ENCODE measurements around the gene HNRNPAB.

Gene HNRNPAB

DNA sequence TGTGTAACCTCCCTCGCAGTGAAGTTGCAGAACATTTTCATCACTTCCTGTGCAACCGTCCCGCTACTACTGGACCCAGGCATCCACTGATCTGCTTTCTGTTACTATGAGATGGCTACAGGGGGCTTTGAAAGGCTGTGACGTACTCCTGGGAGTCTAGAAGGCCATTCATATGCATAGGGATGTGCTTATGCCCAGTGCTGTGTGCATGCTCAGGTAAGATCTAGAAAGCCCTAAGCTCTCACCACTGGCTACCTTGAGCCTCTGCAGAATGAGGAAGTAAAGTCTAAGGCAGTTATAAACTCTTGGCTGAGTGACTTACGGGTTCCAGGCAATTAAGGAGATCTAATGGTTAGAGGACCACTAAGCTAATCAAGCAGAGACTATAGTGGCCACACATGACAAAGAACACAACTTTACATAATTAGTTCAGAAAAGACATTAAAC, 11.8 kb downstream of the HNRNPAB start:
- H3K9me3 ChIP-seq (ENCODE audit: control insufficient read depth, low read length), result no peaks in the 10 kb centered on the region
- H3K4me3 ChIP-seq (ENCODE audit: low read length), result no peak overlapping the region
- H3K27me3 ChIP-seq (ENCODE audit: control insufficient read depth, insufficient read depth, low read length), result no peaks in the 10 kb centered on the region
- peaks cover 46% of the 10 kb centered on the region for H3K4me1 ChIP-seq (ENCODE audit: control insufficient read depth, insufficient read depth, low read length)
- H3K36me3 ChIP-seq (ENCODE audit: control insufficient read depth, insufficient read depth, low read length), result peaks cover 38% of the 10 kb centered on the region
- no peak overlapping the region for H3K9ac ChIP-seq (ENCODE audit: low read length)

DNA sequence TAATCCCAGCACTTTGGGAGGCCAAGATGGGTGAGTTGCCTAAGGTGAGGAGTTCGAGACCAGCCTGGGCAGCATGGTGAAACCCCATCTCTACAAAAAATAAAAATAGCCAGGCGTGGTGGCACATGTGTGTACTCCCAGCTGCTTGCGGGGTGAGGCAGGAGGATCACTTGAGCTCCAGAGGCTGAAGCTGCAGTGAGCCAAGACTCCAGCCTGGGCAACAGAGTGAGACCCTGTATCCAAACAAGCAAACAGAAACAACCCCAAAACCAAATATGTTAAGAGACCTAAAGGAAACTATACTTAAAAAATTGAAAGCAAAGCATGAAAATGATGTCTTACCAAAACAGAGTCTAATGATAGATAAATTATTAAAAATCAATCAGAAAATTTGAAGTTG, 12.4 kb downstream of the HNRNPAB start:
- H3K4me3 ChIP-seq (ENCODE audit: low read length), result no peak overlapping the region
- peaks cover 46% of the 10 kb centered on the region for H3K4me1 ChIP-seq (ENCODE audit: control insufficient read depth, insufficient read depth, low read length)
- H3K9me3 ChIP-seq (ENCODE audit: control insufficient read depth, low read length), result no peaks in the 10 kb centered on the region
- H3K27me3 ChIP-seq (ENCODE audit: control insufficient read depth, insufficient read depth, low read length), result no peaks in the 10 kb centered on the region
- H3K36me3 ChIP-seq (ENCODE audit: control insufficient read depth, insufficient read depth, low read length), result peaks cover 31% of the 10 kb centered on the region
- no peak overlapping the region for H3K9ac ChIP-seq (ENCODE audit: low read length)

DNA sequence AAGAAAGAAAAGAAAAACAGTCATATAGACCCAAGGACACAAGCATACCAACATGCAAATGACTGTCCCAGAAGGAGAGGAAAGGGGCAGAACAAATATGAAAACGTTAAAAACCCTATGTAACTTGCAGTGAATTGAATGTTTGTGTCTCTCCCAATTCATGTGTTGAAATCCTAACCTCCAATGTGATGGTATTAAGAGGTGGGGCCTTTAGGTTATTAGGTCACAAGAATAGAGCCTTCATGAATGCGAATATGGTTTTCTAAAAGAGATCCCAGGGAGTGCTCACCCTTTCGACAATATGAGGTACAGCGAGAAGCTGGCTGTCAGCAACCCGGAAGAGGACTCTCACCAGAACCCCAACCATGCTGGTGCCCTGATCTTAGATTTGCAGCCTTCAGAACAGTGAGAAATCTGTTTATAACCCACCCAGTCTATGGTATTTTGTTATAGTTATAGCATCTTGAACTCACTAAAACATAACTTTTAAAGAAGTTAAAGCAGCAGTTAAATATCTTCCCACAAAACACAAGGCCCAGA, 14.0 kb downstream of the HNRNPAB start:
- peaks cover 31% of the 10 kb centered on the region for H3K4me1 ChIP-seq (ENCODE audit: control insufficient read depth, insufficient read depth, low read length)
- H3K9ac ChIP-seq (ENCODE audit: low read length), result no peak overlapping the region
- H3K4me3 ChIP-seq (ENCODE audit: low read length), result no peak overlapping the region
- H3K36me3 ChIP-seq (ENCODE audit: control insufficient read depth, insufficient read depth, low read length), result peaks cover 23% of the 10 kb centered on the region
- H3K9me3 ChIP-seq (ENCODE audit: control insufficient read depth, low read length), result no peaks in the 10 kb centered on the region
- no peaks in the 10 kb centered on the region for H3K27me3 ChIP-seq (ENCODE audit: control insufficient read depth, insufficient read depth, low read length)

DNA sequence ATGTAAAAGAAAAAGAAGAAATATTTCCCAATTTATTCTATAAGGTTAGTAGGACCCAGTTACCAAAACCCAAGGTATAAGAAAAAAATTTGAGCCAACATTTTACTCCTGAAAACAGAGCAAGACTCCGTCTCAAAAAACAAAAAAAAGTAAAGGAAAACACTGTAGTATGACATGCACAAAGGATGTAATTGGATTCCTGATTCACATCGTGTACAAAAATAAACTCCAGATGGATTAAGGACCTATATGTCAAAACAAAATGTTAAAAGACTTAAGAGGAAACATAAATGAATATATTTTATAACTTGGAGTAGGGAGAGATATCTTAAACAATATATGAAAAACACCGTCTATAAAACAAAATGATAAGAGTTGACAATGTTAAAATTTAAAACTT, 14.5 kb downstream of the HNRNPAB start:
- Histone ChIP-seq H3K27me3 (ENCODE audit: control insufficient read depth, insufficient read depth, low read length) (no peaks in the 10 kb centered on the region), H3K4me1 (ENCODE audit: control insufficient read depth, insufficient read depth, low read length) (peaks cover 25% of the 10 kb centered on the region), H3K9me3 (ENCODE audit: control insufficient read depth, low read length) (no peaks in the 10 kb centered on the region), H3K4me3 (ENCODE audit: low read length) (no peak overlapping the region), H3K36me3 (ENCODE audit: control insufficient read depth, insufficient read depth, low read length) (peaks cover 18% of the 10 kb centered on the region), H3K9ac (ENCODE audit: low read length) (no peak overlapping the region)

DNA sequence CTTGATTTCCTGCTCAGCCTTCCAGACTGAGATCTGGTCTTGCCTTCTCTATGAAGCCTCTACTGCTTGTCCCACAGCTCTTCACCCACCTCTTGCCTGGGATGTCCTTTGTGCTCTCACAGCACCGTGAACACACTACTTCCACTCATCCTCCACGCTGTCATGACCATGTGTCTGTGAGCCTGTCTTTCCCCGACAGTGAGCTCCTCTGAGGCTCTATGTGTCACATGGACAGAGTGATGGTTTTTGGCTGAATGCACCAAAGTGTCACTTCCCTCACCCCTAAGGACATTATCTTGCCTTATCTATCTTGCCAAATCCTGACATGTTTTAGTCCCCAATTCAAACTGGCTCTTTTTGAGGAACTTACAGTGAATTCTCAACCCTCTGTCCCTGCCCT, 16.9 kb downstream of the HNRNPAB start:
- Histone ChIP-seq H3K9ac (ENCODE audit: low read length) (no peak overlapping the region), H3K9me3 (ENCODE audit: control insufficient read depth, low read length) (no peaks in the 10 kb centered on the region), H3K4me3 (ENCODE audit: low read length) (no peak overlapping the region), H3K27me3 (ENCODE audit: control insufficient read depth, insufficient read depth, low read length) (no peaks in the 10 kb centered on the region), H3K4me1 (ENCODE audit: control insufficient read depth, insufficient read depth, low read length) (peaks cover under 1% of the 10 kb centered on the region), H3K36me3 (ENCODE audit: control insufficient read depth, insufficient read depth, low read length) (no peaks in the 10 kb centered on the region)

DNA sequence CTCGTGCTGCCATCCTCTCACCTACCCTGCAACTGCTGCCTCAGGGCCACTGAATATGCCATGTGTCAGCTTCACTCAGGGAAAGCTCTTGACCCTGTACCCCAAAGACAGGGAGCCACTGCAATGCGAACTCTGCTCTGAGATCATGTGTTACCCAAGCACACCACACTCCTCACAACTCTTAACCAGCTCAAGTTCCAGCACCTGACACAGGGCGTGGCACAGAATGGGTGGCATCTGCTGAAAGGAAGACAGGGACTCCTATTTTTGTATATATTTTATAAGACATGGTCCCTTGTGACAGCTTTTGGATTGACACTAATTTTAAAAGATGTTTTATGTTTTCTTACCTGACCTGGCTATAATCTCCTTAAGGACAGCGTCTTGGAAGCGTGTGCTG, 17.5 kb downstream of the HNRNPAB start:
- no peaks in the 10 kb centered on the region for H3K36me3 ChIP-seq (ENCODE audit: control insufficient read depth, insufficient read depth, low read length)
- H3K4me1 ChIP-seq (ENCODE audit: control insufficient read depth, insufficient read depth, low read length), result no peaks in the 10 kb centered on the region
- no peak overlapping the region for H3K9ac ChIP-seq (ENCODE audit: low read length)
- H3K4me3 ChIP-seq (ENCODE audit: low read length), result no peak overlapping the region
- no peaks in the 10 kb centered on the region for H3K27me3 ChIP-seq (ENCODE audit: control insufficient read depth, insufficient read depth, low read length)
- H3K9me3 ChIP-seq (ENCODE audit: control insufficient read depth, low read length), result no peaks in the 10 kb centered on the region

DNA sequence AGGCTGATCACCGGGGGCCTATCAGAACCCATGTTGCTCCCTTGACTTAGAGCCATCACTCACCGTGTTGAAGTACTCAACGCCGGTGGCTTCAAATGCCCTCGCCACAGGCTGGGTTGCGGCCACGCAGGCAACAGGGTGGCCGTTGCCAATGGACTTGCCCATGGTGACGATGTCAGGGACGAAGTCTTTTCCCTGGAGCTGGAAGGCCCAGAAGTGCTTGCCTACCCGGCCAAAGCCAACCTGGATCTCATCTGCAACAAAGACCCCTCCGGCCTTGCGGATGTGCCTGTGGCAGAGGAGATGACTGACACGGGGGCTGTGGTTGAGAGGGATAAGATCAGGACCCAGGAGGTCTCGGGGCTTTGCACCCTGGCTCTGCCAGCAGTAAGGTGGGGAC, 18.0 kb downstream of the HNRNPAB start:
- Histone ChIP-seq H3K4me1 (ENCODE audit: control insufficient read depth, insufficient read depth, low read length) (no peaks in the 10 kb centered on the region), H3K9me3 (ENCODE audit: control insufficient read depth, low read length) (no peaks in the 10 kb centered on the region), H3K36me3 (ENCODE audit: control insufficient read depth, insufficient read depth, low read length) (no peaks in the 10 kb centered on the region), H3K27me3 (ENCODE audit: control insufficient read depth, insufficient read depth, low read length) (no peaks in the 10 kb centered on the region), H3K4me3 (ENCODE audit: low read length) (no peak overlapping the region), H3K9ac (ENCODE audit: low read length) (no peak overlapping the region)

DNA sequence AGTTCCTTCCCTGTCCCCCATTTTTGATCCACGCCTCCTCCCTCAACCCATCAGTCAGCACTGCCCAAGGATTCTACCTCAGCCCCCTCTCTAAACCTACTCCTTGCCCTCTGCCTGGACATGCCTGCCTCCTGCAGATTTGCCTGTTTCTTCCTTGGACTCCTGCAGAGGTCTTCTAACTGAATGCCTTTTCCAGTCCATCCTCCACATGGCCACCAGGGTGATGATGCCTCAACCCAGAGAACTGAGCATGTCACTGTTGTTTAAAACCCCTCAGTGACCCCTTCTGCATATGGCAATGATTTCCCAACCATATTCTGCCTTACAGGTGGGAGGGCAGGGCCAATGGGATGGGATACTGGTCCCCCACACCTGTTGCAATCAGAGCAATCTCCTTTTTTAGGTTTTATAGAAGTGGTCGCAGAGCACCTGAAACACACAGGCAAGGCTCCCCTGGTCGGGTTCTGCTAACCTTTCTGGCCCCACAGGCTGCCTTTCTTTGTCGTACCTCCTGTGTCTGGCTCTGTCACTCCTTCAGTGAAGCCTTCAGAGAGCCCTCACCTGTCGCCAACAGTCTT, 19.0 kb downstream of the HNRNPAB start:
- H3K4me3 ChIP-seq (ENCODE audit: low read length), result no peak overlapping the region
- no peaks in the 10 kb centered on the region for H3K4me1 ChIP-seq (ENCODE audit: control insufficient read depth, insufficient read depth, low read length)
- no peak overlapping the region for H3K9ac ChIP-seq (ENCODE audit: low read length)
- no peaks in the 10 kb centered on the region for H3K36me3 ChIP-seq (ENCODE audit: control insufficient read depth, insufficient read depth, low read length)
- H3K9me3 ChIP-seq (ENCODE audit: control insufficient read depth, low read length), result no peaks in the 10 kb centered on the region
- no peaks in the 10 kb centered on the region for H3K27me3 ChIP-seq (ENCODE audit: control insufficient read depth, insufficient read depth, low read length)

DNA sequence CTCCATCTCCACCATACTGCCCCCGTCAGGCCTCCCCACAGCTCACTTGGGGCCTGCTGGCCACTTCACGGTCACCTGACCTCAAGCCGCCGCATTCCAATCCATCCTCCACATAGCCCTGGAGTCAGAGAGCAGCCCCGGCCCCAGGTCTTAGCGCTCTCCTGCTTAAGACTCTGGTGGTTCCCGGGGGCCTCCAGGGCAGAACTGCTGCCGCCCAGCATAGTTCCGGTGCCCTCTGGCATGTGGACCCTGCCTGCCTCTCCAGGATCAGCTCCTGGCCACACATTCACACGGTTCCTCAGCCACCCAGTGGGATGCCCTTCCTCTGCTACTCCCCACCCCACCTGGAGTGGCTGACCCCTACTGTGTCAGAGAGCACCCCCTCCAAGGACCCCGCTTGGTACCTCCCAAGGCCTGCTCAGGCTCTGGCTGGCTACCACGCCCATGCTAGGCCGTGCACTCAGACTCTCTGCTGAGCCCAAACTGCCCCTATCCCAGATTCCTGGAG, 19.5 kb downstream of the HNRNPAB start:
- Histone ChIP-seq H3K4me1 (ENCODE audit: control insufficient read depth, insufficient read depth, low read length) (no peaks in the 10 kb centered on the region), H3K9ac (ENCODE audit: low read length) (no peak overlapping the region), H3K27me3 (ENCODE audit: control insufficient read depth, insufficient read depth, low read length) (no peaks in the 10 kb centered on the region), H3K36me3 (ENCODE audit: control insufficient read depth, insufficient read depth, low read length) (no peaks in the 10 kb centered on the region), H3K9me3 (ENCODE audit: control insufficient read depth, low read length) (no peaks in the 10 kb centered on the region), H3K4me3 (ENCODE audit: low read length) (no peak overlapping the region)

DNA sequence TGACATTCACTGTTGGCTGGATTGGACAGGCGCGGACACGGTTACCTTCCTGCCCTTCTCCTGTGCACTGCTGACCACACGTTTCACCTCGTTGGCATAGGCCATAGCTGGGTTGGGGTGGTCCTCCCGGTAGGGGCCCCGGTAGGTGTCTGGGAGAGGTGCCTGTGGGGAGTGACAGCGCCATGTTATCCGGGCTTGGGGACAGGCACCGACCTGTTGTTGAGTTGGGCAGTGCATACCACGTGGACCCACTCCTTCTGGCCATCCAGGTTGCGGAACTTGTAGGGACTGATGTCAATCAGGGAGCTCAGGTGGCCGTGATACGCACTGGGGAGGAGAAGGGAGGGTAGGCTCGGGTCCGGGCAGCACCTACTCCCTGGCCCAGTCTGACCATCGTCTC, 20.1 kb downstream of the HNRNPAB start:
- Histone ChIP-seq H3K9me3 (ENCODE audit: control insufficient read depth, low read length) (no peaks in the 10 kb centered on the region), H3K4me3 (ENCODE audit: low read length) (no peak overlapping the region), H3K36me3 (ENCODE audit: control insufficient read depth, insufficient read depth, low read length) (peaks cover 2% of the 10 kb centered on the region), H3K27me3 (ENCODE audit: control insufficient read depth, insufficient read depth, low read length) (no peaks in the 10 kb centered on the region), H3K4me1 (ENCODE audit: control insufficient read depth, insufficient read depth, low read length) (no peaks in the 10 kb centered on the region), H3K9ac (ENCODE audit: low read length) (no peak overlapping the region)

DNA sequence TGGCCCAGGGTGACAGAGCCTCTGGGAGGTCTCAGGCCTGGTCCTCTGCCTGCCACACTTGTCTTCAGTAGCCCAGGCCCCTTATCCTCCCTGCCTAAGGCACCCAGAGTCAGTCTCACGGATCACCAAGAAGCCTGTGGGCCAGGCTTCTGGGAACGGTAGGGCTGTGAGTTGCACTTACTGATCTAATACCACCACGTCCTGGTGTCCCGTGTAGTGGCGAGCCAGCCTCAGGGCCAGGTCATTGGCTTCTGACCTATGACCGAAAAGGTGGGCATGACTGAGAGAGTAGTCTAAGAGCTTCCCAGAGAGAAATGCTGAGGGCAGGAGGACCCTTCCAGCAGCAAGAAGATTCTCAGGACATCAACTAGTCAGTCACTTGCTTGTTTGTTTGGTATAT, 20.8 kb downstream of the HNRNPAB start:
- H3K9me3 ChIP-seq (ENCODE audit: control insufficient read depth, low read length), result no peaks in the 10 kb centered on the region
- H3K9ac ChIP-seq (ENCODE audit: low read length), result no peak overlapping the region
- peaks cover 8% of the 10 kb centered on the region for H3K36me3 ChIP-seq (ENCODE audit: control insufficient read depth, insufficient read depth, low read length)
- H3K4me1 ChIP-seq (ENCODE audit: control insufficient read depth, insufficient read depth, low read length), result peaks cover 5% of the 10 kb centered on the region
- no peaks in the 10 kb centered on the region for H3K27me3 ChIP-seq (ENCODE audit: control insufficient read depth, insufficient read depth, low read length)
- no peak overlapping the region for H3K4me3 ChIP-seq (ENCODE audit: low read length)

DNA sequence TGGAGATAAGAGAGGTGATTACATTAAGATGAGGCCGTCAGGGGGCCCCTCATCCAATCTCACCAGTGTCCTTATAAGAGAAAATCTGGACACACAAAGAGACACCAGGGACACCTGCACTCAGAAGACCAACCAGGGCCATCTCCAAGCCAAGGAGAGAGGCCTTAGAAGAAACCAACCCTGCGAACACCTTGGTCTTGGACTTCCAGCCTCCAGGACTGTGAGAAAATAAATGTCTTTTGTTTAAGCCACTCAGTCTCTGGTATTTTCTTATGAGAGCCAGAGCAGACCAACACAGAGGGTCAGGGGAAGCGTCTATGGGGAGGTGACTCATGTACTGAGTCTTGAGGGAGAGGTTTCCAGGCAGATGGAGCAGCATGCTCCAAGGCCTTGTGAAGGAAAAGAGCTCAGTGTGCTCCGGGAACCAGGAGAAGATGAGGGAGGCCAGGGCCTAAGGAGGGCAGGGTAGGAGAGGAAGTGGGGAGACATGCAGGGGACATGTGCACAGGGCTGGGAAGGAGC, 22.9 kb downstream of the HNRNPAB start:
- Histone ChIP-seq H3K36me3 (ENCODE audit: control insufficient read depth, insufficient read depth, low read length) (peaks cover 13% of the 10 kb centered on the region), H3K27me3 (ENCODE audit: control insufficient read depth, insufficient read depth, low read length) (no peaks in the 10 kb centered on the region), H3K4me3 (ENCODE audit: low read length) (no peak overlapping the region), H3K9me3 (ENCODE audit: control insufficient read depth, low read length) (no peaks in the 10 kb centered on the region), H3K9ac (ENCODE audit: low read length) (no peak overlapping the region), H3K4me1 (ENCODE audit: control insufficient read depth, insufficient read depth, low read length) (peaks cover 22% of the 10 kb centered on the region)

Measured in mucosa of stomach (tissue), 1 donor.